ENCODE data around the gene CEP112. TPM values are rescaled to one million over a fixed set of nuclear protein-coding genes. Genes with fewer than 3 reads are reported as not detected.

The CEP112 gene
- total and polyA plus RNA-seq, 10 of the 15 experiments (the other 5 are each of a cell fraction or from before 2014, with no cell fraction given) = 0.11 to 3.8 (median 0.32) TPM; not detected in 1

DNA sequence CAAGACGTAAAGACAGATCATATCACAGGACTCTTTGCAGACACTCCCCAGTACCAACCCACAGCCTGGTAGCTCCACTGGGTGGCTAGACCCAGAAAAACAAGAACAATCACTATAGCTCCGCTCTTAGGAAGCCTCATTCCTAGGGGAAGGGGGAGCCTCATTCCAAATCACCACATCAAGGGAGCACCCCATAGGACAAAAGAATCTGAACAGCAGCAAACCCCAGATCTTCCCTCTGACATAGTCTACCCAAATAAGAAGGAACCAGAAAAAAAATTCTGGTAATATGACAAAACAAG is 237.8 kb downstream of the CEP112 start (continued):
- TF ChIP-seq WRNIP1 (IDR thresholded peaks at IDR 0.05; ENCODE audit: borderline replicate concordance, low read depth, low read length) (no peak), CBFB (IDR thresholded peaks at IDR 0.05; ENCODE audit: low read depth) (no peak), NFXL1 (IDR thresholded peaks at IDR 0.05; ENCODE audit: borderline replicate concordance) (no peak), NR2F1 (conservative IDR thresholded peaks at IDR 0.05) (no peak)

DNA sequence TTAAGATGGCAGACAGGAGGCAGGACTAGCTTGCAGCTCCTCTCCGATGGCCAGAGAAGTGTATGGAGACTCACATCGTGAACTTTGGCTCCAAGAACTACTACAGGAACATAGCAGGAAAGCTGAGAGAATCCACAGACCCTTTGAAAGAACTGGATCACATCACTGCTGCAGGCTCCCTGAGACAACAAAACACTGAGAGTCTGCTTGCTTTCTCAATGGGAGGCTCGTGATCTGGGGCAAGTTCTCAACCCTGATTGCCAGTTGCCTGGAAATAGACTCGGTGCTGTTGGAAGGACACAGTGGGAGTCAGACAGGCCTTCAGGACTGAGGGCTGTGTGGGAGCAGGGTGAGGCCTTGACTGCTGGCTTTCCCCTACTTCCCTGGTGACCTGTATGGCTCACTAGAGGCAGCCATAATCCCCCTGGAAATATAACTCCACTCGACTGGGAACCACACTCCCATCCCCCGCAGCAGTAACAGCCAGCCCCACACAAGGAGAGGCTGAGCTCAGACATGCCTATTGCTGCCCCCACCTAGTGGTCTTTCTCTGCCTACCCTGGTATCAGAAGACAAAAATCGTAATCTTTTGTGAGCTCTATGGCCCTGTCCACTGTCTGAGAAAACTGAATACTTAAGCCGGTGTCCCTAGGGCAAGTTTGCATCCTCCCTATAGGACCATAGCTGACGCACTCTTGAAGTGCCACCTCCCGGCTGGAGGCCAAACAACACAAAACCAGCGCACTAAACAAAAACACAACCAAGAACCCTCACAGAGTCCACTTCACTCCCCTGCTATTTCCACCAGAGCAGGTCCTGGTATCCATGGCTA is 238.4 kb downstream of the CEP112 start:
- BruUV-seq (replicated peaks) = no TSS peak
- Histone ChIP-seq H3K4me1 (ENCODE audit: control insufficient read depth, insufficient read depth, low read length) (no peaks in the 10 kb centered on the region), H3K9me3 (replicated peaks; ENCODE audit: control insufficient read depth, insufficient read depth, low read length) (no peaks in the 10 kb centered on the region; the same call in 2 of the 3 replicates), H3K27me3 (replicated peaks in 1 of 2; ENCODE audit: control insufficient read depth in 2 of 2, insufficient read depth in 2 of 2, low read length in 1 of 2) (no peaks in the 10 kb centered on the region), H2AFZ (ENCODE audit: control insufficient read depth, low read depth, low read length) (no peak overlapping the region), H3K9ac (ENCODE audit: control insufficient read depth, insufficient read depth, low read length) (no peak overlapping the region), H3K4me3 (no peak overlapping the region), H4K20me1 (ENCODE audit: control insufficient read depth, insufficient read depth) (no peaks in the 10 kb centered on the region), H3K4me2 (ENCODE audit: control insufficient read depth, insufficient read depth) (no peak overlapping the region), H3K79me2 (ENCODE audit: control insufficient read depth, insufficient read depth, low read length) (no peaks in the 10 kb centered on the region), H3K36me3 (ENCODE audit: control insufficient read depth in 2 of 2, insufficient read depth in 2 of 2, low read length in 1 of 2) (no peaks in the 10 kb centered on the region), H3K27ac (ENCODE audit: control insufficient read depth, insufficient read depth) (no peak overlapping the region)
- POLR2A ChIA-PET = no interaction called here
- CTCF ChIA-PET = no interaction called here
- in situ Hi-C loops (cut with MboI) = no loop called here
- no peak for FAIRE-seq
- no peak for DNase-seq (ENCODE audit: low read depth, low spot score)
- 41% methylated on average over 11 of the region's 11 CpGs for WGBS (ENCODE audit: insufficient coverage, insufficient replicate concordance, low lambda C conversion rate, missing lambda C conversion rate)
- RAD21 ChIA-PET (ENCODE audit: unreplicated experiment) = no interaction called here
- intact Hi-C loops (cut with micrococcal nuclease; ENCODE audit: unreplicated experiment) = no loop called here
- SMC1A ChIA-PET (ENCODE audit: uncharacterized antibody, unreplicated experiment) = no interaction called here
- no peak for ATAC-seq
- no peak for TF ChIP-seq IRF4 (IDR thresholded peaks at IDR 0.05; ENCODE audit: low read depth, low read length)
- TF ChIP-seq, protein P1, sequence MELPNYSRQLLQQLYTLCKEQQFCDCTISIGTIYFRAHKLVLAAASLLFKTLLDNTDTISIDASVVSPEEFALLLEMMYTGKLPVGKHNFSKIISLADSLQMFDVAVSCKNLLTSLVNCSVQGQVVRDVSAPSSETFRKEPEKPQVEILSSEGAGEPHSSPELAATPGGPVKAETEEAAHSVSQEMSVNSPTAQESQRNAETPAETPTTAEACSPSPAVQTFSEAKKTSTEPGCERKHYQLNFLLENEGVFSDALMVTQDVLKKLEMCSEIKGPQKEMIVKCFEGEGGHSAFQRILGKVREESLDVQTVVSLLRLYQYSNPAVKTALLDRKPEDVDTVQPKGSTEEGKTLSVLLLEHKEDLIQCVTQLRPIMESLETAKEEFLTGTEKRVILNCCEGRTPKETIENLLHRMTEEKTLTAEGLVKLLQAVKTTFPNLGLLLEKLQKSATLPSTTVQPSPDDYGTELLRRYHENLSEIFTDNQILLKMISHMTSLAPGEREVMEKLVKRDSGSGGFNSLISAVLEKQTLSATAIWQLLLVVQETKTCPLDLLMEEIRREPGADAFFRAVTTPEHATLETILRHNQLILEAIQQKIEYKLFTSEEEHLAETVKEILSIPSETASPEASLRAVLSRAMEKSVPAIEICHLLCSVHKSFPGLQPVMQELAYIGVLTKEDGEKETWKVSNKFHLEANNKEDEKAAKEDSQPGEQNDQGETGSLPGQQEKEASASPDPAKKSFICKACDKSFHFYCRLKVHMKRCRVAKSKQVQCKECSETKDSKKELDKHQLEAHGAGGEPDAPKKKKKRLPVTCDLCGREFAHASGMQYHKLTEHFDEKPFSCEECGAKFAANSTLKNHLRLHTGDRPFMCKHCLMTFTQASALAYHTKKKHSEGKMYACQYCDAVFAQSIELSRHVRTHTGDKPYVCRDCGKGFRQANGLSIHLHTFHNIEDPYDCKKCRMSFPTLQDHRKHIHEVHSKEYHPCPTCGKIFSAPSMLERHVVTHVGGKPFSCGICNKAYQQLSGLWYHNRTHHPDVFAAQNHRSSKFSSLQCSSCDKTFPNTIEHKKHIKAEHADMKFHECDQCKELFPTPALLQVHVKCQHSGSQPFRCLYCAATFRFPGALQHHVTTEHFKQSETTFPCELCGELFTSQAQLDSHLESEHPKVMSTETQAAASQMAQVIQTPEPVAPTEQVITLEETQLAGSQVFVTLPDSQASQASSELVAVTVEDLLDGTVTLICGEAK (IDR thresholded peaks at IDR 0.05; ENCODE audit: borderline replicate concordance) = no peak
- TF ChIP-seq CBFB (IDR thresholded peaks at IDR 0.05; ENCODE audit: low read depth) = no peak
- TF ChIP-seq KAT2A (conservative IDR thresholded peaks at IDR 0.05; ENCODE audit: control insufficient read depth, low read depth, low read length) = no peak
- TF ChIP-seq TCF12 (IDR thresholded peaks at IDR 0.05; ENCODE audit: low read depth, low read length) = no peak
- TF ChIP-seq ZNF622 (IDR thresholded peaks at IDR 0.05) = no peak
- no peak for TF ChIP-seq LARP7 (IDR thresholded peaks at IDR 0.05)
- no peak for TF ChIP-seq TARDBP (IDR thresholded peaks at IDR 0.05; ENCODE audit: borderline replicate concordance)
- no peak for TF ChIP-seq SMARCA5 (IDR thresholded peaks at IDR 0.05)
- TF ChIP-seq CBX3 (IDR thresholded peaks at IDR 0.05; ENCODE audit: borderline replicate concordance, low read depth) = no peak
- TF ChIP-seq ZZZ3 (IDR thresholded peaks at IDR 0.05; ENCODE audit: control insufficient read depth, insufficient read length, low read depth) = no peak
- TF ChIP-seq ZNF24 (IDR thresholded peaks at IDR 0.05) = no peak
- TF ChIP-seq BCL11A (IDR thresholded peaks at IDR 0.05; ENCODE audit: low read depth, low read length) = no peak
- TF ChIP-seq, protein P2, sequence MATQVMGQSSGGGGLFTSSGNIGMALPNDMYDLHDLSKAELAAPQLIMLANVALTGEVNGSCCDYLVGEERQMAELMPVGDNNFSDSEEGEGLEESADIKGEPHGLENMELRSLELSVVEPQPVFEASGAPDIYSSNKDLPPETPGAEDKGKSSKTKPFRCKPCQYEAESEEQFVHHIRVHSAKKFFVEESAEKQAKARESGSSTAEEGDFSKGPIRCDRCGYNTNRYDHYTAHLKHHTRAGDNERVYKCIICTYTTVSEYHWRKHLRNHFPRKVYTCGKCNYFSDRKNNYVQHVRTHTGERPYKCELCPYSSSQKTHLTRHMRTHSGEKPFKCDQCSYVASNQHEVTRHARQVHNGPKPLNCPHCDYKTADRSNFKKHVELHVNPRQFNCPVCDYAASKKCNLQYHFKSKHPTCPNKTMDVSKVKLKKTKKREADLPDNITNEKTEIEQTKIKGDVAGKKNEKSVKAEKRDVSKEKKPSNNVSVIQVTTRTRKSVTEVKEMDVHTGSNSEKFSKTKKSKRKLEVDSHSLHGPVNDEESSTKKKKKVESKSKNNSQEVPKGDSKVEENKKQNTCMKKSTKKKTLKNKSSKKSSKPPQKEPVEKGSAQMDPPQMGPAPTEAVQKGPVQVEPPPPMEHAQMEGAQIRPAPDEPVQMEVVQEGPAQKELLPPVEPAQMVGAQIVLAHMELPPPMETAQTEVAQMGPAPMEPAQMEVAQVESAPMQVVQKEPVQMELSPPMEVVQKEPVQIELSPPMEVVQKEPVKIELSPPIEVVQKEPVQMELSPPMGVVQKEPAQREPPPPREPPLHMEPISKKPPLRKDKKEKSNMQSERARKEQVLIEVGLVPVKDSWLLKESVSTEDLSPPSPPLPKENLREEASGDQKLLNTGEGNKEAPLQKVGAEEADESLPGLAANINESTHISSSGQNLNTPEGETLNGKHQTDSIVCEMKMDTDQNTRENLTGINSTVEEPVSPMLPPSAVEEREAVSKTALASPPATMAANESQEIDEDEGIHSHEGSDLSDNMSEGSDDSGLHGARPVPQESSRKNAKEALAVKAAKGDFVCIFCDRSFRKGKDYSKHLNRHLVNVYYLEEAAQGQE (IDR thresholded peaks at IDR 0.05; ENCODE audit: low read depth, low read length) = no peak

All from GM12878 (cell line).